T-helper 22 cell (primary cell): ENCODE measurements around the gene B3GNT7.

Experiments used
- DNase-seq: peaks from one replicate; pipeline ENCODE4 v3.0.0-alpha.2; 2020; ENCODE audit warnings: low read depth

B3GNT7 gene

DNA sequence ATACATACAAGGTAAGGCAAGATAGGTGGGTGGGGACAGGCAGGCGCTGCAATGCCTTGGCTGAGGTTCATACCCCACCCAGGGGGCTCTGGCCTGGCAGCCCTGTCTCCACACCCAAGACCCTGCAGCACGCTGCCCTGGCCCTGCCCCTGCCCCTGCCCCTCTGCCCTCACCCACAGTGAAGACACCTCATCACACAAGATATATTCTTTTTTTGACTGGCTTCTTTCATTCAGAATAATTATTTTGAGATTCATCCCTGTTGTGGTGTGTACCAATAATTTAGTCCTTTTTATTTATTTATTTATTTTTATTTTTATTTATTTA, 11.4 kb upstream of the B3GNT7 start:
- no peak for DNase-seq

DNA sequence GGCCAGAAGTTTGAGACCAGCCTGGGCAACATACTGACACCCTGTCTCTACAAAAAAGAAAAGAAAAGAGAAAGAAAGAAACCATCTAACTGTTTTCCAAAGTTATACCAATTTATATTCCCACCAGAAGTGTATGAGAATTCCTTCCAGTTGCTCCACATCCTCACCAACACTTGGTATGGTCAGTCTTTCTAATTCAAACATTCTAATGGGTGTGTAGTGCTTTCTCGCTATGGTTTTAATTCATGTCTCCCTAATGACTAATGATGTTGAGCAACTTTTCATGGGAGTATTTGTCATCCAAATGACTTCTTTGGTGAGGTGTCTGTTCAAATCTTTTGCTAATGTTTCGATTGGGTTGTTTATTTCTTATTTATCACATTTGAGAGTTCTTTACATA, 10.5 kb upstream of the B3GNT7 start:
- no peak for DNase-seq

GRCh38 chr2:231385429-231385828, 10.1 kb upstream of the B3GNT7 start:
- DNase-seq: no peak

DNA sequence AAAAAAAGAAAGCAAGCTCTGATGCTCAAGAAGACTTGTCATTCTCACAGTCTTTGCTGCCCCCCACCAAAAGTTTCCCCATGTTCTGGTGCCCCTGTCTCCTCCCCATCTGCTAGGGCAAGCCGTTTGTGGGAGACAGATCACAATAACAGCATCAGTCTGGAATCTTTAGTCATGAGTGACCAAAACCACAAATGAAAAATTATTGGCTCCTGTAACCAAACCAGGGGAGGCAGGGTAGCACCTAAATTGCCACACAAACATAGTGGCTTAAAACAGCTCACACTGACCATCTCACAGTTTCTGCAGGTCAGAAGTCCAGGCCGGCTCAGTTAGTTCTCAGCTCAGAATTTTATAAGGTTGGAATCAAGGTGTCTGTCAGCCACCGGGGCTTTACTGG, 9.1 kb upstream of the B3GNT7 start:
- no peak for DNase-seq

- DNase-seq: no peak
Observed at GRCh38 chr2:231387904-231388724, 7.4 kb upstream of the B3GNT7 start.

- no peak for DNase-seq
Observed at GRCh38 chr2:231388725-231389346, 6.7 kb upstream of the B3GNT7 start.

DNA sequence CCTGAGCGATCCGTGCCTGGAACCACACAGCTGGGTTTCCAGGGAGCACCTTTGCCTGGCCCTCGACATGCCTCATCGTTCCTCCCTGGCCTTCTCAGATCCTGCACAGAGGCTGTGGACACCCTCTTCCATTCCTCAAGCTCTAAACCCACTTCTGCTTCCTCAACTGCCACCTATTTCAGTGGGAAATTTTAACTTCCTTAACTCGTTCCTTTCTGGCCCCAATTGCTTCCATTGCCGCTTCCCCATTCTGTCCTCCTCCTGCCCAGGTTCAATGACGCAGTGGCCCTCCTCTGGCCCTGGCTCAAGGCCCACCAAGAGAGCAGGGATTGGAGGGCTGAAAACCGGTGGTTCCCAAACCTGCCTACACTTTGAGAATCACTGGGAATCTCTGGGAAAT, 4.8 kb upstream of the B3GNT7 start:
- DNase-seq: no peak

DNA sequence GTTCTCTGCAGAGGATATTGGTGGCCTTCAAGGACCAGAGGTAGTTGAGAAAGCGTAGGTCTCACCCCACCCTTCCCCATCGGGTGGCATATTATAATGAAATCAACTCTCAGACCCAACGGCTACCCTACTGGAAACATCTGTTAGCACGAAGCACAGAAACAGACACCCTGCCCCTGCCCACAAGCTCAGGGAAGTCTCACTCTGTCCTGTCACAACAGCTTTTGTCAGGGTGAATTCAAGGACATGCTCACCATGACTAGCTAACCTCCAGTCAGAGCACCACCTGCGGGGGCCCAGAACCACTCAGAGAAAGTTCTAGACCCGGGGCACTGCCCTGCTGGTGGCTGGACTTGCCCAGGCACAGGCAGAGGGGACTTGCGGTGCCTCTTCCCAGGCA, 3.5 kb upstream of the B3GNT7 start:
- DNase-seq: no peak

GRCh38 chr2:231392431-231393148, 2.9 kb upstream of the B3GNT7 start:
- DNase-seq: no peak

DNA sequence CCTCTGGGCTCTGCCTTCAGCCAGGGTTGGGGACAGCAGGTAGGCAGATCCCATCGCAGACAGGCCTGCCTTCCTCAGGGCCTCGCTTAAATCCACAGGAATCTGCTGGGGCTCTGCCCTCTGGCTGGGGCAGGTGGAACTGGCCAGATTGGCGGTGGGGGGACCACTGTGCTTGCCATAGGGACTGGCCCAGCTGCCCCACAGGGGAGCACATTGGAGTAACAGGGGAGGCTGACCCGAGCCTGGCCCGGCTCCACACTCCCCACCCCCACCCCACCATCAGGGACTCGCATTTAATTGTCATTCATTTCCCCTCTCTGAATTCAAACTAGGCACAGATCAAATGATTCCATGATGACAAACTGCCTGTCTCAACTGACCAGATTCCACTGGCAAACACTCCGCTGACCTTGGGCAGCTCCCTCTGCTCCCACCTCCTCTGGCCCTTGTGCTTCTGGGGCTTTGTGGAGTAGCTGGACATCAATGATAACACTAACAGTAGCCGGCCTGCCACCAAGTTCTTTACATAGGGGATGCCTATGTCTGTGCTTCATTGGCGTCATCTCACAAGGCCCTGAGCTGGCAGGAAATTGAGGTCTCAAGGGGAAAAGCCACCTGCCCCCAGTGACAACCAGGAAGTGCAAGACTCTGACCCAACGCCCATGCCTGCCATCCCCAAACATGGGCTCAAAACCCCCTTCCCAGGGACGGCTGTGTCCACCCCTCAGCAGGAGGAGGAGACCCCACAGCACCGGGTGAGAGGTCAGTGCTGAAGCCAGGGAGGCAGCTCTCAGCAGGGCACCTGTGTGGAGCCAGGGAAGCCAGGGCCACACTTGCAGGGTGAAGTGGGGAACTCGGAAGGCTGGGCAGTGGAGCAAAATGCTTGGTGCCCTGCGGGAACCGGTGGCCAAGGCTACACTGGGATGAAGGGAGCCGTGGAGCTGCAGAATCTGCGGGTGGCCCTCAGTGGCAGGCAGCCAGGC, 2.1 kb upstream of the B3GNT7 start:
- no peak for DNase-seq

- DNase-seq: no peak
Observed at GRCh38 chr2:231394211-231395141, 1.0 kb upstream of the B3GNT7 start.

DNA sequence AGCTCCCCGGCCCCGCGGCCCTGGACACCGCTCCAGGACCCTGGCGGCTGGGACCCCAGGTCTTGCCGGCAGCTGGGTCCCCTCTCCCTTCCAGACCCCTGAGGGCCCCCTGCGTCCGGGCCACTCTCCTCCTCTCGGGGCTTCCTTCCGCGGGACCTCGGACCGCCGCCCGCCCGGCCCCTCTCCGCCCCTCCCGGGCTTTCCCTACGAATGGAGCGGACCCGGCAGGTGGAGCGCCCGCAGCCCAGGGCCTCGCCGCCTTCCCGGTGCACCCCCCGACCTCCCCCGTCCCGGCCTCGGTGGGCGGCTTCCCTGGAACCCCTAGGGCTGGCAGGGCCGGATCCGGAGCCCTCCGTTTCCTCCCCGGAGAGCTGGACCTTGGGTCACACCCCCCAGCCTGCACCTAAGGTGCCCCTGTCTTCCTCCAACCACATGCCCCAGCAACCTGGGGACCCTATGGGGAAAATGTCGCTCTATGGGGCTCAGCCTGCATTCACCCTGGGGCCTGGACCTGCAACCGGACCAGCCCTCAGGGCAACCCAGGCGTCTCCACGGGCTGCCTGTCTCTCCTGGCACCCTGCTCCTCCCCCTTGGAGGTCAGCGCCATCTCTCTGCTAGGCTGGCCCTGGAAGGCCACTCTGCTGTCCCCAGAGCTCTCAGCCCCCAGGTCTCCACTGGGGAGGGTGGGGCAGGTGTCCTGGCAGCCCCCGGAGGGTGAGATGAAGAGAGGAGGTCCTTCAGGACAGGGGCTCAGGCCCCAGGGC, 730 bp downstream of the B3GNT7 start:
- DNase-seq: no peak

GRCh38 chr2:231397011-231397927, 1.8 kb downstream of the B3GNT7 start:
- DNase-seq: no peak

DNA sequence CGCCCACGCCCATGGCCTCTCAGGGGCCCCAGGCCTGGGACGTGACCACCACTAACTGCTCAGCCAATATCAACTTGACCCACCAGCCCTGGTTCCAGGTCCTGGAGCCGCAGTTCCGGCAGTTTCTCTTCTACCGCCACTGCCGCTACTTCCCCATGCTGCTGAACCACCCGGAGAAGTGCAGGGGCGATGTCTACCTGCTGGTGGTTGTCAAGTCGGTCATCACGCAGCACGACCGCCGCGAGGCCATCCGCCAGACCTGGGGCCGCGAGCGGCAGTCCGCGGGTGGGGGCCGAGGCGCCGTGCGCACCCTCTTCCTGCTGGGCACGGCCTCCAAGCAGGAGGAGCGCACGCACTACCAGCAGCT, 2.4 kb downstream of the B3GNT7 start:
- no peak for DNase-seq

DNA sequence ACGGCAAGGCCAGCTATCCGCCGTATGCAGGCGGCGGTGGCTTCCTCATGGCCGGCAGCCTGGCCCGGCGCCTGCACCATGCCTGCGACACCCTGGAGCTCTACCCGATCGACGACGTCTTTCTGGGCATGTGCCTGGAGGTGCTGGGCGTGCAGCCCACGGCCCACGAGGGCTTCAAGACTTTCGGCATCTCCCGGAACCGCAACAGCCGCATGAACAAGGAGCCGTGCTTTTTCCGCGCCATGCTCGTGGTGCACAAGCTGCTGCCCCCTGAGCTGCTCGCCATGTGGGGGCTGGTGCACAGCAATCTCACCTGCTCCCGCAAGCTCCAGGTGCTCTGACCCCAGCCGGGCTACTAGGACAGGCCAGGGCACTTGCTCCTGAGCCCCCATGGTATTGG, 3.1 kb downstream of the B3GNT7 start:
- DNase-seq: no peak

DNA sequence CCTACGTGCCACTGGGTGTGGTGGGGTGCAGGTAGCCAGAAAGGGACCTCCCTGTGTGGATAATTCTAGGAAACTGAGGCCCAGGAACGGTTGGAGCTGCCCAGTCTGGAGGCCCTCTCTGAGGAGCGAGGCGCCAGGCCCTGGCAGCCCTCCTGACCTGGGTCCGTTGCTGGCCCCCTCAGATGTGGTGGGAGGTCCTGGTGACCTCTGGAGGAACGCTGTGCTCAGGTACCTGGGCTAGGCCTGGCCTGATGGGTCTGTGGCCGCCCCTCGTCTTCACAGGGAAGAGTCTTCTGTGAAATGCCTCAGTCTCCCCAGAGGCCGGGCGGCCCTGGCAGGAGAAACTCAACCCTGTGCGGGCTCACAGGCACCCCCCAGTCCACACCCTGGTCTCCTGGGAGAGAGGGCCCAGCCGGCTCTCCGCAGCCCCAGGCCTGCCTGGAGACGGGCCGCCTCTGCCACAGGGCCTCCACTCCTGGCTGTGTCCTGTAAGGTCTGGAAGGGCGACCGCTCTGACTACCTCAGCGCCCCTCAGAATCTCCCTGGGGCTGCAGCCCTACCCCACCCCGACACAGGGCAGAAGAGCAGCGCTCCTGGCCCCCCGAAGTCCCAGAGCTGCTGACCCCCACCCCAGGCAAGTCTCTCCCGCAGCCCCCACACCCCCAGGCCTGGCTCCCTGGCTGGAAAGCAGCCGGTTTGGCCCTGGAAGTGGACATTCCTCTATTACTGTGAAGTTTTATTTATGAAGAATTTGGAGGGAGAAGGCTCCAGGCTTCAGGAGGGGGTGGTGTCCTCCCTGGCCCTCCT, 3.7 kb downstream of the B3GNT7 start:
- no peak for DNase-seq

- DNase-seq: no peak
Observed at GRCh38 chr2:231399853-231400680, 4.6 kb downstream of the B3GNT7 start.
